GM23338 (cell line): ENCODE measurements around the gene KCNMB4. TPM values are rescaled to one million over a fixed set of nuclear protein-coding genes. Genes with fewer than 3 reads are reported as not detected.

ENCODE experiments used
- ATAC-seq: fragments of 200-7000 bp; cut with Tn5 transposase; 3 replicates; pipeline ENCODE4 v1.9.1; 2020
- DNase-seq: peaks from one replicate; pipeline ENCODE4 v3.0.0-alpha.2; 2015; ENCODE audit warnings: low spot score
- H2AFZ ChIP-seq: fragments of 200-600 bp; sonication (generic); 2 replicates; pipeline ENCODE4 v1.8.0; 2016; ENCODE audit warnings: antibody characterized with exemption, mild to moderate bottlenecking, moderate library complexity
- H3F3A ChIP-seq: fragments of 200-600 bp; sonication (generic); replicated peaks from 2 replicates; pipeline ENCODE4 v1.8.0; 2017; ENCODE audit warnings: antibody characterized with exemption, mixed run types, low read depth
- H3K27ac ChIP-seq: fragments of 200-600 bp; sonication (generic); 2 replicates; pipeline ENCODE4 v1.6.1; 2016; ENCODE audit warnings: low read depth
- H3K27me3 ChIP-seq: fragments of 200-600 bp; sonication (generic); 2 replicates; pipeline ENCODE4 v1.8.0; 2016; ENCODE audit warnings: mild to moderate bottlenecking, mixed run types, moderate library complexity; ENCODE audit not compliant: insufficient read depth
- H3K36me3 ChIP-seq: fragments of 200-600 bp; sonication (generic); 2 replicates; pipeline ENCODE4 v1.8.0; 2016; ENCODE audit warnings: mild to moderate bottlenecking; ENCODE audit not compliant: insufficient read depth
- H3K4me1 ChIP-seq: fragments of 200-600 bp; sonication (generic); 2 replicates; pipeline ENCODE4 v1.8.0; 2016; ENCODE audit warnings: mild to moderate bottlenecking, moderate library complexity; ENCODE audit not compliant: insufficient read depth
- H3K4me2 ChIP-seq: fragments of 200-600 bp; sonication (generic); 2 replicates; pipeline ENCODE4 v1.7.1; 2017; ENCODE audit warnings: mixed run types
- H3K4me3 ChIP-seq: fragments of 200-600 bp; sonication (generic); 2 replicates; pipeline ENCODE4 v1.6.1; 2016; ENCODE audit warnings: mixed run types
- H3K79me2 ChIP-seq: fragments of 200-600 bp; sonication (generic); replicated peaks from 2 replicates; pipeline ENCODE4 v1.8.0; 2017; ENCODE audit warnings: mild to moderate bottlenecking; ENCODE audit not compliant: insufficient read depth
- H3K9me2 ChIP-seq: fragments of 200-600 bp; sonication (generic); 2 replicates; pipeline ENCODE4 v1.8.0; 2017; ENCODE audit not compliant: insufficient read depth
- H4K20me1 ChIP-seq: fragments of 200-600 bp; sonication (generic); replicated peaks from 2 replicates; pipeline ENCODE4 v1.8.0; 2017; ENCODE audit warnings: mild to moderate bottlenecking; ENCODE audit not compliant: insufficient read depth
- H3K27ac Mint-ChIP-seq: 2 replicates; pipeline ENCODE4 v1.8.0; 2020; ENCODE audit warnings: inconsistent platforms, mild to moderate bottlenecking, moderate library complexity, mixed read lengths
- H3K27me3 Mint-ChIP-seq: 3 replicates; pipeline ENCODE4 v1.8.0; 2022; ENCODE audit warnings: low read depth, mild to moderate bottlenecking, moderate library complexity, mixed read lengths, inconsistent platforms; ENCODE audit not compliant: insufficient read depth, poor library complexity
- H3K36me3 Mint-ChIP-seq: 3 replicates; pipeline ENCODE4 v1.8.0; 2021; ENCODE audit warnings: low read depth, mild to moderate bottlenecking, inconsistent platforms, moderate library complexity, mixed read lengths
- H3K4me1 Mint-ChIP-seq: 3 replicates; pipeline ENCODE4 v1.8.0; 2020; ENCODE audit warnings: mild to moderate bottlenecking, inconsistent platforms, mixed read lengths
- H3K4me3 Mint-ChIP-seq: 3 replicates; pipeline ENCODE4 v1.8.0; 2021; ENCODE audit warnings: moderate library complexity, mild to moderate bottlenecking, inconsistent platforms, mixed read lengths
- H3K9me3 Mint-ChIP-seq: 3 replicates; pipeline ENCODE4 v1.8.0; 2020; ENCODE audit warnings: moderate library complexity, mild to moderate bottlenecking, inconsistent platforms, mixed read lengths
- CTCF ChIP-seq, 2 experiments: fragments of 200-600 bp in 1 of 2; sonication (generic) in 1 of 2; conservative IDR thresholded peaks; 2 replicates each; pipeline versions ENCODE4 v1.5.1 to v1.6.1; 2016 to 2017; ENCODE audit warnings: antibody characterized with exemption in 2 of 2, low read depth in 2 of 2, mild to moderate bottlenecking in 2 of 2, moderate library complexity in 1 of 2
- ETS1 ChIP-seq: IDR thresholded peaks from 2 replicates; pipeline ENCODE4 v1.6.1; 2016; ENCODE audit warnings: antibody characterized with exemption
- JUNB ChIP-seq: IDR thresholded peaks from one replicate; pipeline ENCODE4 v1.6.1; 2016; ENCODE audit warnings: antibody characterized with exemption; ENCODE audit not compliant: unreplicated experiment
- NANOG ChIP-seq: IDR thresholded peaks from 2 replicates; pipeline ENCODE4 v1.6.1; 2016; ENCODE audit warnings: antibody characterized with exemption, borderline replicate concordance
- POLR2AphosphoS5 ChIP-seq: IDR thresholded peaks from 2 replicates; pipeline ENCODE4 v1.6.1; 2016; ENCODE audit warnings: antibody characterized with exemption, low read depth
- ZNF462 ChIP-seq: fragments of 250-450 bp; sonication (Bioruptor Pico); IDR thresholded peaks from 2 replicates; pipeline ENCODE4 v1.5.0; 2020; ENCODE audit warnings: mild to moderate bottlenecking, moderate library complexity
- polyA plus RNA-seq: library from polyadenylated mRNA; unstranded; fragments of >200 nt; fragmentation: Nextera tagmentation; extraction: Ambion mirVana; gene quantifications from 2 replicates; pipeline ENCODE4 v1.2.1, GENCODE V29; 2016
- total RNA-seq: library from RNA; depleted of rRNA; stranded (reverse); fragments of >200 nt; shearing (Covaris generic); gene quantifications from 2 replicates; pipeline ENCODE4 v1.2.3, GENCODE V29; 2014

KCNMB4 gene
- total and polyA plus RNA-seq, 2 experiments from 2014 or later: 9.4 to 14.7 TPM

- Histone ChIP-seq H3K36me3 (no peaks in the 10 kb centered on the region), H2AFZ (peak overlapping the region; percentile 92), H3K79me2 (peaks cover 45% of the 10 kb centered on the region), H3K27me3 (peaks cover 29% of the 10 kb centered on the region), H3K9me2 (no peaks in the 10 kb centered on the region), H3K4me1 (peaks cover 23% of the 10 kb centered on the region), H3K27ac (no peak overlapping the region), H3K4me2 (peak overlapping the region; percentile 97), H4K20me1 (0 out of 2 replicates have a peak, but pooled peaks cover 3% of the 10 kb centered on the region), H3F3A (no peaks in the 10 kb centered on the region; the same call in 1 of the 2 replicates), H3K4me3 (peak overlapping the region; percentile 89)
- Mint-ChIP-seq H3K4me1 (peaks cover 10% of the 10 kb centered on the region), H3K27me3 (peaks cover 17% of the 10 kb centered on the region), H3K9me3 (peaks cover 3% of the 10 kb centered on the region; the same call in 1 of the 3 replicates), H3K27ac (peak overlapping the region; percentile 44; the same call in 1 of the 2 replicates), H3K4me3 (peak overlapping the region; percentile 94), H3K36me3 (peaks cover 8% of the 10 kb centered on the region)
- DNase-seq (peak; percentile 68), ATAC-seq (peak; percentile 55)
- TF ChIP-seq POLR2AphosphoS5 (peak; percentile 25; the same call in 1 of the 2 replicates), ZNF462 (CRISPR knock-in tag) (no peak)
Measured at GRCh38 chr12:70366581-70367257, 629 bp downstream of the KCNMB4 start.

GRCh38 chr12:70367258-70368141 is 1.4 kb downstream of the KCNMB4 start:
- DNase-seq (peak; percentile 30), ATAC-seq (peak; percentile 2)
- Histone ChIP-seq H3K4me3 (peak overlapping the region; percentile 89), H3K4me2 (peak overlapping the region; percentile 97), H3K9me2 (no peaks in the 10 kb centered on the region), H3K4me1 (peaks cover 23% of the 10 kb centered on the region), H3K36me3 (no peaks in the 10 kb centered on the region), H3K79me2 (peaks cover 48% of the 10 kb centered on the region), H3F3A (no peaks in the 10 kb centered on the region; the same call in 1 of the 2 replicates), H2AFZ (peak overlapping the region; percentile 92), H3K27me3 (peaks cover 29% of the 10 kb centered on the region), H4K20me1 (0 out of 2 replicates have a peak, but pooled peaks cover 3% of the 10 kb centered on the region), H3K27ac (no peak overlapping the region)
- H3K36me3 Mint-ChIP-seq: peaks cover 11% of the 10 kb centered on the region
- H3K27ac Mint-ChIP-seq: no peak overlapping the region
- H3K9me3 Mint-ChIP-seq: peaks cover 3% of the 10 kb centered on the region; the same call in 1 of the 3 replicates
- peaks cover 10% of the 10 kb centered on the region for H3K4me1 Mint-ChIP-seq
- H3K27me3 Mint-ChIP-seq: peaks cover 17% of the 10 kb centered on the region
- H3K4me3 Mint-ChIP-seq: peak overlapping the region; percentile 94
- TF ChIP-seq NANOG: no peak
- no peak for TF ChIP-seq ETS1
- no peak for TF ChIP-seq CTCF (conservative IDR thresholded peaks at IDR 0.05; ENCODE audit: low read depth in 2 of 2)
- TF ChIP-seq JUNB: no peak
